Measurements from ENCODE around the gene IARS1. TPM values are rescaled to one million over a fixed set of nuclear protein-coding genes. Genes with fewer than 3 reads are reported as not detected.

The IARS1 gene
- total and polyA plus RNA-seq, 2 of the 8 experiments (the other 6 are each of a cell fraction or from before 2014, with no cell fraction given), result 74.9 to 243 TPM

DNA sequence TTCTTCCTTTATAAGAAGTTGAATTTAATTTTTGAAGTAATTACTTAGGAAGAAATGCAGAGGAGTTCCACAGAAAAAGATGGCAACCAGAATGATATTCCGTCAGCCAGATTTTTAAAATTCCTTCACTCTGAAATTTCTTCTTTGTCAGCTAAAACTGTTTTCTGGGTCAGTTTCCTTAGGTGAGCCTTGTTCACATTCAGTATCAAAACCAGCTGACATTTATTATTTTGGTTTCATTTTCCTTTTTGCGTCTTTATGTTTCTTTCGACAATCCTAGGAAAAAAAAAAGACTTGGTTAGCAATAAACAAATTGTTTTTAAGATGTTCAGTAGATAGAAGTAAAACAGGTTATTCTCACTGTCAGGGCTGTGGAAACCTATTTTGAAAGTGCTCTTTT, 4.1 kb upstream of the IARS1 start:
- no peak overlapping the region for H3K18ac ChIP-seq (ENCODE audit: extremely low read depth, low read length)
- no peaks in the 10 kb centered on the region for H4K20me1 ChIP-seq (replicated peaks in 1 of 2; ENCODE audit: control insufficient read depth in 1 of 2, insufficient read depth in 2 of 2, low read length in 2 of 2)
- H2BK12ac ChIP-seq (ENCODE audit: low read depth, low read length), result no peak overlapping the region
- peaks cover 2% of the 10 kb centered on the region; the same call in 1 of the 2 replicates for H3K23me2 ChIP-seq (ENCODE audit: low read depth, low read length)
- H3K9me3 ChIP-seq (ENCODE audit: insufficient read depth in 2 of 2, low read depth in 1 of 2, low read length in 1 of 2), result no peaks in the 10 kb centered on the region
- no peak overlapping the region for H3K56ac ChIP-seq (replicated peaks; ENCODE audit: insufficient read length, low read depth, low read length)
- H3K4ac ChIP-seq (replicated peaks; ENCODE audit: insufficient read length, low read depth, low read length), result no peak overlapping the region
- ChIA-PET CTCF (ENCODE audit: partially characterized antibody) (no interaction called here), POLR2A (ENCODE audit: partially characterized antibody) (interaction anchor here (2.9 kb wide), 1 partner anchor 19 kb away, joined by 11 read pairs; no protein-coding TSS in a partner anchor)
- H3K23ac ChIP-seq (ENCODE audit: insufficient read length), result no peak overlapping the region
- H3K14ac ChIP-seq (ENCODE audit: insufficient read length), result no peak overlapping the region
- no peak overlapping the region for H2BK120ac ChIP-seq (replicated peaks; ENCODE audit: low read depth, low read length)
- peaks cover 4 to 9% of the 10 kb centered on the region in 2 experiments for H3K79me2 ChIP-seq (ENCODE audit: control insufficient read depth in 1 of 2, insufficient read depth in 2 of 2, low read length in 2 of 2)
- H3K4me3 ChIP-seq (ENCODE audit: extremely low read depth in 1 of 4, insufficient read depth in 2 of 4, low read depth in 3 of 4, low read length in 4 of 4), result no peak overlapping the region
- peaks cover 11 to 56% (median 34%) of the 10 kb centered on the region in 4 experiments for H3K36me3 ChIP-seq (ENCODE audit: control insufficient read depth in 2 of 4, insufficient read depth in 4 of 4, low read length in 3 of 4)
- H4K8ac ChIP-seq (ENCODE audit: extremely low read depth, insufficient read depth, low read length), result no peak overlapping the region
- no peak overlapping the region for H2BK5ac ChIP-seq (ENCODE audit: low read depth, low read length)
- H2BK15ac ChIP-seq (ENCODE audit: low read length), result no peak overlapping the region
- no peak overlapping the region for H4K5ac ChIP-seq (ENCODE audit: insufficient read length, low read depth, low read length)
- peaks cover 0 to 3% (median 0%) of the 10 kb centered on the region in 4 experiments; a peak in 1 of 7 replicates for H3K4me1 ChIP-seq (replicated peaks in 1 of 4; ENCODE audit: control insufficient read depth in 3 of 4, insufficient read depth in 4 of 4, low read length in 3 of 4)
- H4K91ac ChIP-seq (replicated peaks; ENCODE audit: insufficient read length, low read length), result no peak overlapping the region
- H3K9ac ChIP-seq (replicated peaks in 1 of 4; ENCODE audit: extremely low read depth in 1 of 4, low read depth in 3 of 4, low read length in 3 of 4), result no peak overlapping the region
- no peak overlapping the region for H3K4me2 ChIP-seq (ENCODE audit: insufficient read depth in 1 of 2, low read depth in 2 of 2, low read length in 2 of 2)
- H3K27me3 ChIP-seq (replicated peaks in 1 of 4; ENCODE audit: control insufficient read depth in 3 of 4, extremely low read depth in 1 of 4, insufficient read depth in 3 of 4, low read length in 3 of 4), result no peaks in the 10 kb centered on the region
- DNase-seq (ENCODE audit: low read depth in 1 of 2, low spot score in 2 of 2) (no peak), FAIRE-seq (no peak)
- H2AFZ ChIP-seq (ENCODE audit: low read length), result no peak overlapping the region
- H2AK5ac ChIP-seq (ENCODE audit: low read depth, low read length), result no peak overlapping the region
- no peak overlapping the region for H3K27ac ChIP-seq (ENCODE audit: low read depth, low read length)
- WGBS, 2 experiments (ENCODE audit: extremely low coverage in 1 of 2, insufficient coverage in 1 of 2, insufficient read length in 1 of 2, insufficient replicate concordance in 2 of 2, low coverage in 1 of 2, low lambda C conversion rate in 2 of 2, missing lambda C conversion rate in 1 of 2), result 95% methylated on average over 3 of the region's 3 CpGs; no CpG with 5 or more reads in 1 of the 2 experiments
- no peak overlapping the region for H2BK20ac ChIP-seq (ENCODE audit: low read length)
- TF ChIP-seq HDAC2 (IDR thresholded peaks at IDR 0.05; ENCODE audit: borderline replicate concordance in 1 of 2, low read depth in 2 of 2, low read length in 2 of 2) (no peak), TAF1 (IDR thresholded peaks at IDR 0.05; ENCODE audit: low read depth, low read length) (no peak), BRCA1 (IDR thresholded peaks at IDR 0.05; ENCODE audit: low read depth, low read length) (no peak), FOSL1 (IDR thresholded peaks at IDR 0.05; ENCODE audit: insufficient read depth, low read depth, low read length) (no peak), SUZ12 (IDR thresholded peaks at IDR 0.05; ENCODE audit: low read length) (no peak), SIN3A (conservative IDR thresholded peaks at IDR 0.05 in 1 of 2, IDR thresholded peaks at IDR 0.05 in 1 of 2; ENCODE audit: low read depth in 1 of 2, low read length in 2 of 2) (no peak), CTBP2 (IDR thresholded peaks at IDR 0.05; ENCODE audit: borderline replicate concordance, insufficient read depth, insufficient read length, low read length) (no peak), MAFK (IDR thresholded peaks at IDR 0.05; ENCODE audit: low read depth, low read length) (no peak)
- H3K79me1 ChIP-seq (ENCODE audit: low read depth, low read length), result 0 out of 2 replicates have a peak, but pooled peaks cover 3% of the 10 kb centered on the region
